Peyer's patch (tissue), 4 donors: ENCODE data around the gene CNN2. TPM values are rescaled to one million over a fixed set of nuclear protein-coding genes. Genes with fewer than 3 reads are reported as not detected.

Source experiments
- DNase-seq, 3 donors: peaks; one replicate each; pipeline ENCODE4 v3.0.0-alpha.2; 2017 to 2019
- H3K27ac ChIP-seq, 4 donors: fragments of 200-600 bp; sonication (generic); one replicate each; pipeline ENCODE4 v1.5.1; 2016 to 2019
- H3K27me3 ChIP-seq, 2 donors: fragments of 200-600 bp; sonication (generic); one replicate each; pipeline ENCODE4 v1.5.1; 2019
- H3K36me3 ChIP-seq, 3 donors: fragments of 200-600 bp; sonication (generic); one replicate each; pipeline ENCODE4 v1.5.1; 2016 to 2019
- H3K4me1 ChIP-seq, 4 donors: fragments of 200-600 bp; sonication (generic); one replicate each; pipeline ENCODE4 v1.5.1; 2016 to 2019
- H3K4me3 ChIP-seq, 4 donors: fragments of 200-600 bp; sonication (generic); 1 replicate in 3 of 4; 2 replicates in 1 of 4; pipeline ENCODE4 v1.5.1; 2016 to 2019; ENCODE audit warnings: mild to moderate bottlenecking in 1 of 4
- H3K9me3 ChIP-seq, 4 donors: fragments of 200-600 bp; sonication (generic); one replicate each; pipeline ENCODE4 v1.5.1; 2016 to 2019; ENCODE audit warnings: mild to moderate bottlenecking in 1 of 4
- CTCF ChIP-seq, 6 experiments: fragments of 450-650 bp in 4 of 6; fragments of 200-600 bp in 2 of 6; sonication (generic) in 1 of 6; IDR thresholded peaks; one replicate each; pipeline ENCODE4 v1.5.1; 2017 to 2019; ENCODE audit warnings: antibody characterized with exemption in 6 of 6, mild to moderate bottlenecking in 3 of 6, moderate library complexity in 1 of 6
- POLR2A ChIP-seq, 2 donors: fragments of 450-650 bp; IDR thresholded peaks; one replicate each; pipeline ENCODE4 v1.5.1; 2017; ENCODE audit warnings: antibody characterized with exemption in 2 of 2, mild to moderate bottlenecking in 2 of 2, moderate library complexity in 2 of 2
- total RNA-seq, 4 donors: library from RNA; depleted of rRNA; stranded (reverse); fragments of >200 nt; gene quantifications; one replicate each; pipeline ENCODE4 v1.1.0, GENCODE V29; 2016

CNN2 gene
- total RNA-seq, 4 donors from 2014 or later: 20.6 to 47.0 (median 22.6) TPM

GRCh38 chr19:1002600-1002999 lies 23.8 kb upstream of the CNN2 start:
- no peak overlapping the region for H3K4me3 ChIP-seq
- H3K27me3 ChIP-seq: peaks cover 0 to 27% of the 10 kb centered on the region in 2 donors
- peaks cover 0 to 20% (median 10%) of the 10 kb centered on the region in 4 donors for H3K4me1 ChIP-seq
- H3K36me3 ChIP-seq: no peaks in the 10 kb centered on the region
- no peaks in the 10 kb centered on the region for H3K9me3 ChIP-seq
- H3K27ac ChIP-seq: no peak overlapping the region
- TF ChIP-seq POLR2A (IDR thresholded peaks at IDR 0.05): no peak
- no peak for TF ChIP-seq CTCF (IDR thresholded peaks at IDR 0.05)
- DNase-seq: no peak

- TF ChIP-seq CTCF (IDR thresholded peaks at IDR 0.05) (no peak), POLR2A (IDR thresholded peaks at IDR 0.05) (no peak)
- no peak overlapping the region for H3K27ac ChIP-seq
- H3K9me3 ChIP-seq: no peaks in the 10 kb centered on the region
- no peak for DNase-seq
- H3K27me3 ChIP-seq: peaks cover 0 to 20% of the 10 kb centered on the region in 2 donors
- no peak overlapping the region for H3K4me3 ChIP-seq
- H3K4me1 ChIP-seq: peaks cover 0 to 20% (median 10%) of the 10 kb centered on the region in 4 donors
- no peaks in the 10 kb centered on the region for H3K36me3 ChIP-seq
Observed at GRCh38 chr19:1003283-1003682, 23.1 kb upstream of the CNN2 start.

- TF ChIP-seq POLR2A (IDR thresholded peaks at IDR 0.05) (no peak), CTCF (IDR thresholded peaks at IDR 0.05) (no peak)
- peaks cover 0 to 13% of the 10 kb centered on the region in 2 donors for H3K27me3 ChIP-seq
- H3K4me1 ChIP-seq: peaks cover 0 to 20% (median 10%) of the 10 kb centered on the region in 4 donors
Observed at GRCh38 chr19:1004204-1004802, 22.1 kb upstream of the CNN2 start.

GRCh38 chr19:1004803-1005664 lies 21.4 kb upstream of the CNN2 start:
- Histone ChIP-seq H3K9me3 (no peaks in the 10 kb centered on the region), H3K4me3 (no peak overlapping the region), H3K27me3 (peaks cover 0 to 10% of the 10 kb centered on the region in 2 donors), H3K36me3 (peaks cover 0 to 13% (median 0%) of the 10 kb centered on the region in 3 donors), H3K27ac (no peak overlapping the region), H3K4me1 (peaks cover 0 to 19% (median 10%) of the 10 kb centered on the region in 4 donors)
- no peak for TF ChIP-seq CTCF (IDR thresholded peaks at IDR 0.05)
- TF ChIP-seq POLR2A (IDR thresholded peaks at IDR 0.05): no peak
- no peak for DNase-seq

More at GRCh38 chr19:1004204-1004802, 22.1 kb upstream of the CNN2 start:
- DNase-seq: no peak
- no peaks in the 10 kb centered on the region for H3K9me3 ChIP-seq
- H3K27ac ChIP-seq: no peak overlapping the region
- no peak overlapping the region for H3K4me3 ChIP-seq
- H3K36me3 ChIP-seq: peaks cover 0 to 7% (median 0%) of the 10 kb centered on the region in 3 donors

GRCh38 chr19:1006711-1007398 lies 19.6 kb upstream of the CNN2 start:
- no peaks in the 10 kb centered on the region for H3K9me3 ChIP-seq
- TF ChIP-seq POLR2A (IDR thresholded peaks at IDR 0.05) (no peak), CTCF (IDR thresholded peaks at IDR 0.05) (no peak)

More at GRCh38 chr19:1006711-1007398, 19.6 kb upstream of the CNN2 start:
- Histone ChIP-seq H3K36me3 (peaks cover 0 to 31% (median 0%) of the 10 kb centered on the region in 3 donors), H3K4me1 (peaks cover 0 to under 1% (median 0%) of the 10 kb centered on the region in 4 donors), H3K27ac (no peak overlapping the region), H3K27me3 (no peaks in the 10 kb centered on the region), H3K4me3 (no peak overlapping the region)
- no peak for DNase-seq
